GM12875 (cell line): Measurements from ENCODE around the gene PARD3.
"Not testable (repeated sequence)": the region's sequence is repeated elsewhere in the genome, so short reads cannot be mapped to it uniquely, and the experiment has no call there.

Experiments
- H3K4me3 ChIP-seq: one replicate; pipeline ENCODE4 v1.5.1; 2011; ENCODE audit warnings: low read depth, low read length, control low read depth
- TF ChIP-seq, protein P1 (sequence below): IDR thresholded peaks from 2 replicates; pipeline ENCODE4 v1.5.1; 2011; ENCODE audit warnings: low read depth, mild to moderate bottlenecking, control low read depth, inconsistent platforms, low read length, moderate library complexity, borderline replicate concordance; ENCODE audit not compliant: insufficient read depth

PARD3 gene

DNA sequence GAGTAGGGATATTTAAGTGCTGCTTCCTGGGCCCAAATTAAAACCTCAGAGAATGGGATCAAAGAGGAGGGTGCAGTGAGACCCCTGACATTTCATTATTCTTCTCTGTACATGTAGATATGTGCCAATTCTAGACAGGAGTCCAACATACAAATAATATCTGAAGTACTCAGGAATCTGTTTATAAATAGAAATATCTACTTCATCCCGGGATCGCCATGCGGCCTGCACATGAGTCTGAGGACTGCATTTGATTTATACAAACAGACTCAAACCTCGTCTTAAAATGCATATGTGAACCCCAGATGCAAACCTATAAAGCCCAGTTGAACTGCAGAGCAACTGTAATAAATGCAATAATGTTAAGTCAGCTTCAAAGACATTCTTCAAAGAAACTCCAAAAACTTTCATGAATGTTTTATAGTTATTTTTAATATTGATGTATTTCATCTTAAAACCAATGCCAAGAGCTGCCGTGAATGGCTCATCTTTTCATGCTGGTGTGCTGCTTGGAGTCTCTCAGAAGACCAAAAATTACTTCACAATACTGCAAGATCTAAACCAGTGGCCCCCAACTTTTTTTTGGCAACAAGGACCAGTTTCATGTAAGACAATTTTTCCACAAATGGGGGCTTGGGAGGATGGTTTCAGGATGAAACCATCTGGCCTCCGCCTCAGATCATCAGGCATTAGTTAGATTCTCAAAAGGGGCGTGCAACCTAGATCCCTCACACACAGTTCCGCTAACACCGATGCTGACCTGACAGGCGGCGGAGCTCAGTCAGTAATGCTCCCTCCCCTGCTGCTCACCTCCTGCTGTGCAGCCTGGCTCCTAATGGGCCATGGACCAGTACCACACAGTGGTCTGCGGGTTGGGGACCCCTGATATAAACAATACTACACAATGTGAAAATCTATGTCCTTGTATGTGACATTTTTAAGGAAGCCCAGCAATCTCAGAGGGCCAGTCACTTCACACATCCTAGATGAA, 166.9 kb downstream of the PARD3 start:
- H3K4me3 ChIP-seq, result no peak overlapping the region
- TF ChIP-seq, protein P1, sequence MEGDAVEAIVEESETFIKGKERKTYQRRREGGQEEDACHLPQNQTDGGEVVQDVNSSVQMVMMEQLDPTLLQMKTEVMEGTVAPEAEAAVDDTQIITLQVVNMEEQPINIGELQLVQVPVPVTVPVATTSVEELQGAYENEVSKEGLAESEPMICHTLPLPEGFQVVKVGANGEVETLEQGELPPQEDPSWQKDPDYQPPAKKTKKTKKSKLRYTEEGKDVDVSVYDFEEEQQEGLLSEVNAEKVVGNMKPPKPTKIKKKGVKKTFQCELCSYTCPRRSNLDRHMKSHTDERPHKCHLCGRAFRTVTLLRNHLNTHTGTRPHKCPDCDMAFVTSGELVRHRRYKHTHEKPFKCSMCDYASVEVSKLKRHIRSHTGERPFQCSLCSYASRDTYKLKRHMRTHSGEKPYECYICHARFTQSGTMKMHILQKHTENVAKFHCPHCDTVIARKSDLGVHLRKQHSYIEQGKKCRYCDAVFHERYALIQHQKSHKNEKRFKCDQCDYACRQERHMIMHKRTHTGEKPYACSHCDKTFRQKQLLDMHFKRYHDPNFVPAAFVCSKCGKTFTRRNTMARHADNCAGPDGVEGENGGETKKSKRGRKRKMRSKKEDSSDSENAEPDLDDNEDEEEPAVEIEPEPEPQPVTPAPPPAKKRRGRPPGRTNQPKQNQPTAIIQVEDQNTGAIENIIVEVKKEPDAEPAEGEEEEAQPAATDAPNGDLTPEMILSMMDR, result no peak

DNA sequence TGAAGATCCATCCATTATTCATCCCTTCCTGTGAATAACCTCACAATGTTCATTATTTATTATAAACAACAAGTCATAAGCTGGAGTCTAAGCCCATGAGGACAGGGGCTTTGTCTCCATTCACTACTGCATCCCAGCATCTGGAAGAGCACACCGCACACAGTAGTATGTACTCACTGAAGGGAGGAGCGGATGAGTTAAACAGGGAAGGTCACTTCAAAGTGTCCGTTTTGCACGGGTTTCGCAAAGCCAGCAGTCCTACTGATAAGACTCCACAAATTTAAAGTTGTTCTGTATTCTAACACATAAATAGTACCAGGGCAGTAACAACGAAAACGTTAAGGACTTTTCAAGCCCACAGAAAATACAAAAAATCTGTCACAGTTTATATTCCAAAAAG, 167.9 kb downstream of the PARD3 start:
- TF ChIP-seq, protein P1, result no peak
- H3K4me3 ChIP-seq, result no peak overlapping the region

DNA sequence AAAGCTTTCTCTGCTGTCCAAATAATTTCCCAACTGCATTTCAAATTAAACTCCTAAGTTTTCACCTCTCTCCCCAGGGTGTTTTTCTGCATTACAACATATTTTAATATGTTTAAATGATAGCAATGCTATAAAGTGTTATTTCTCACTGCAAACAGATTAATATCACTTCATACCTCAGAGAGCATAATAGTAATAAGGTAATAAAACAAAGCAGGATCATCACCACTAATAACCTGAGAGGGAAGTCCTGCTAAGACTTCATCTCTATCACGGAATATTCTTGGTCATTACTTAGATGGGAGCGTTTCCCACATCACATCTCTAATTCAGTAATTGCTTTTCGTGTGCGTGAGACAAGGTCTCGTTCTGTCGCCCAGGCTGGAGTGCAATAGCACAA, 168.8 kb downstream of the PARD3 start:
- H3K4me3 ChIP-seq, result no peak overlapping the region
- TF ChIP-seq, protein P1, result no peak

DNA sequence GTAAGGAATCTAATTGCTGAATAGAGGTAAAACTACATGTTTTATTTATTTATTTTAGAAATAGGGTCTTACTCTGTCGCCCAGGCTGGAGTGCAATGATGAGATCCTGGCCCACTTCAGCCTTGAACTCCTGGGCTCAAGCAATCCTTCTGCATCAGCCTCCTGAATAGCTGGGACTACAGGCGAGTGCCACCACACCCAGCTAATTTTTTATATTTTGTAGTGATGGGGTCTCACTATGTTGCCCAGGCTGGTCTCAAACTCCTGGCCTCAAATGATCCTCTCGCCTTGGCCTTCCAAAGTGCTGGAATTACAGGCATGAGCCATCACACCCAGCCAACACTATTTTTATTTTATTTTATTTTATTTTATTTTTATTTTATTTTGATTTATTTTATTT, 170.3 kb downstream of the PARD3 start:
- not testable (repeated sequence) for H3K4me3 ChIP-seq

DNA sequence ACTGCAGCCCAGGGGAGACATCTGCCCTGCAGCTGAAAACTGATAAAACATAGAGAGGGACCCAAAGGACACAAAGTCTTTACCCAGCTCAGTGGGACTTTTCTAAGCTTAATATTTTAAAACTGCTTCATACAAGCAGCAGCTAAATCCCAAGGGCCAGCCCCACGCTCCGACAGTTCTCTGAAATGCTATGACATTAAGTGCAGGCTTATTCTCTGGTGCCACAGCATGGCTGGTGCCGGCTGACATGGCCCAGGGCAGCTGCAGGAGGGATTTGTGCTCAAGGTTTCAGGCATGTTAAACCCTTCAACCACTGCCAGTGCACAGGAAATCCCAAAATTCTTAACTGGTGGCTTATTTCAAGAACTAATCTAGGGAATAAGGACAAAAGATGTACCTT, 170.9 kb downstream of the PARD3 start:
- TF ChIP-seq, protein P1, result no peak
- no peak overlapping the region for H3K4me3 ChIP-seq

DNA sequence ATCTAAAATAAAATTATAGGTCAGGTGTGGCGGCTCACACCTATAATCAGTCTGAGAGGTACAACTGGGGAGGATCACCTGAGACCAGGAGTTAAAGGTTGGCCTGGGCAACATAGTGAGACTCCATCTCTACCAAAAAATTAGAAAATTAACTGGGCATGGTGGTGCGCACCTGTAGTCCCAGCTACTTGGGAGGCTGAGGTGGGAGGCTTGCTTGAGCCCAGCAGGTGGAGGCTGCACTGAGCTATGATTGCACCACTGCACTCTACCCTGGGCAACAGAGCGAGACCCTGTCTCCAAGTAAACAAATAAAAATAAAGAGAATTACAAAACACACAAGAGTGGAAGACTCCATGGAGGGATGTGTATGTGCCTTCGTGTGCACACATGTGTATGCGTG, 171.5 kb downstream of the PARD3 start:
- no peak overlapping the region for H3K4me3 ChIP-seq
- TF ChIP-seq, protein P1, result no peak

DNA sequence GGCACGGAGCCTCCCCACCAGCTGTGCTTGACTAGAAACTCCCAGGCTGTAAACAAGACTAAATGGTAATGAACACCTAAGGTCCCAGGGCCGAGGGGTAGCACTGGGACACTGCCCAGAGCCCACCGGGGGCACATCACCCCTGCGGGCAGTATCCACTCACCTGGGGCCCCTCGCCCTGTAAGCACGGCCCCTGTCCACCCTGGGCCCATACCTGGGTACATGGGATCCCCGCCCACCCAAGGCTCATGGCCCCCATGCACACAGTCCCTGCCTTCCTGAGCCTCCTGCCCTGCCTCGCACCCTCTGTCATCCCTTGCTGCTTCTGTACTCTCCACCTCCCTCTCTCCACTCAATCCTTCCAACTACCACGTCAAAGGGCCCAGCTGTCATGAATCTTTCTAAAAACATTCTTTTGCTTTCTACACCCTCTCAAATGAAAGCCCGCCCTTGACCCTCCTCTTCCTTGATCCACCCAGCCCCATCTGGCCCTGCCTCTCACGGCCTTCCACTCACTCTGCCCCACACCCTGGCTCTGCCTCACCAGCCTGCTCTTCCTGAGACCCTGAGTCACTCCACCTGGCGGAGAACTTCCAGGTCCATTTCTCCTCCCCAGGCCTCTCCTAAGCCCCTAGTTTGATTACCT, 173.1 kb downstream of the PARD3 start:
- H3K4me3 ChIP-seq, result no peak overlapping the region
- TF ChIP-seq, protein P1, result no peak
